ENCODE data around the gene ARID3C. TPM values are rescaled to one million over a fixed set of nuclear protein-coding genes. Genes with fewer than 3 reads are reported as not detected.

The ARID3C gene
- total RNA-seq = under 0.01 and 0.28 TPM in 2 replicates

GRCh38 chr9:34628656-34629490 is at the start of gene ARID3C:
Gene ARID3C, minus strand, starts transcription at chr9:34629066. Its CDS starts 1,052 bp downstream, at chr9:34628014.

GRCh38 chr9:34662526-34663302 is 33.8 kb upstream of the ARID3C start, which contains the start of gene CCL27:
Gene CCL27, minus strand, starts transcription at chr9:34662657. Its CDS starts 24 bp downstream, at chr9:34662633.

GRCh38 chr9:34651876-34652601 is 23.2 kb upstream of the ARID3C start, which contains the start of gene IL11RA:
Gene IL11RA, plus strand, starts transcription at chr9:34652185. Its CDS starts 3,033 bp downstream, at chr9:34655218.

GRCh38 chr9:34646211-34647083 is 17.6 kb upstream of the ARID3C start, which contains the start of gene GALT:
Gene GALT, plus strand, starts transcription at chr9:34646675. Its CDS starts 30 bp downstream, at chr9:34646705.

GRCh38 chr9:34637356-34638137 is 8.7 kb upstream of the ARID3C start, which contains the start of gene SIGMAR1:
Gene SIGMAR1, minus strand, starts transcription at chr9:34637787. Its CDS starts 90 bp downstream, at chr9:34637697.

GRCh38 chr9:34620061-34620994 is 8.5 kb downstream of the ARID3C start, which contains the start of gene DCTN3:
Gene DCTN3, minus strand, starts transcription at chr9:34620495. Its CDS starts 31 bp downstream, at chr9:34620464.

GRCh38 chr9:34611811-34612787 is 16.8 kb downstream of the ARID3C start, which contains the start of gene RPP25L:
Gene RPP25L, minus strand, starts transcription at chr9:34612097. Its CDS starts 801 bp downstream, at chr9:34611296.

GRCh38 chr9:34589636-34590380 is 39.1 kb downstream of the ARID3C start, which contains the start of gene CNTFR:
Gene CNTFR, minus strand, starts transcription at chr9:34589724. Its CDS starts 20,743 bp downstream, at chr9:34568981.

Other genes with a start within 250 kb of the ARID3C start
- 8.6 and 9.3 TPM in 2 replicates for gene FAM219A, start 170.5 kb downstream of the ARID3C start, total RNA-seq
- 0.28 TPM in 1 of 2 replicates, not detected in the other for gene DNAI1, start 170.3 kb downstream of the ARID3C start, total RNA-seq
- gene ENHO, start 106.1 kb downstream of the ARID3C start, total RNA-seq = 0.28 TPM in 1 of 2 replicates, not detected in the other
- gene CNTFR, start 39.3 kb downstream of the ARID3C start, total RNA-seq = not detected in 2 replicates
- 22.8 and 25.7 TPM in 2 replicates for gene RPP25L, start 17.0 kb downstream of the ARID3C start, total RNA-seq
- gene DCTN3, start 8.6 kb downstream of the ARID3C start, total RNA-seq = 79.2 and 166 TPM in 2 replicates
- 59.2 and 113 TPM in 2 replicates for gene SIGMAR1, start 8.7 kb upstream of the ARID3C start, total RNA-seq
- 17.4 and 29.6 TPM in 2 replicates for gene GALT, start 17.6 kb upstream of the ARID3C start, total RNA-seq
- 6.5 and 9.9 TPM in 2 replicates for gene IL11RA, start 23.1 kb upstream of the ARID3C start, total RNA-seq
- gene CCL27, start 33.6 kb upstream of the ARID3C start, total RNA-seq = not detected in 2 replicates
- gene CCL19, start 62.2 kb upstream of the ARID3C start, total RNA-seq = not detected in 2 replicates
- not detected in 2 replicates for gene CCL21, start 81.1 kb upstream of the ARID3C start, total RNA-seq